Mesendoderm (in vitro differentiated cells): ENCODE data around the gene MRPL33.

Experiments
- DNase-seq: peaks from one replicate; pipeline ENCODE4 v3.0.0; 2013
- H2AK5ac ChIP-seq: 2 replicates; pipeline ENCODE4 v1.6.1; 2013; ENCODE audit warnings: low read length, inconsistent platforms
- H2BK120ac ChIP-seq: 2 replicates; pipeline ENCODE4 v1.6.1; 2013; ENCODE audit warnings: low read depth, mild to moderate bottlenecking, low read length, moderate library complexity, mixed read lengths
- H2BK15ac ChIP-seq: replicated peaks from 2 replicates; pipeline ENCODE4 v1.6.1; 2013; ENCODE audit warnings: low read depth, mild to moderate bottlenecking, moderate library complexity
- H2BK5ac ChIP-seq: 2 replicates; pipeline ENCODE4 v1.6.1; 2013; ENCODE audit warnings: low read length, inconsistent platforms
- H3K18ac ChIP-seq: 2 replicates; pipeline ENCODE4 v1.6.1; 2013; ENCODE audit warnings: mild to moderate bottlenecking, low read length, mixed read lengths
- H3K23ac ChIP-seq: one replicate; pipeline ENCODE4 v1.6.1; 2013; ENCODE audit warnings: low read length
- H3K27ac ChIP-seq: 2 replicates; pipeline ENCODE4 v1.5.1; 2013; ENCODE audit warnings: low read depth, mild to moderate bottlenecking, inconsistent platforms, low read length, moderate library complexity
- H3K27me3 ChIP-seq: 2 replicates; pipeline ENCODE4 v1.6.1; 2013; ENCODE audit warnings: low read length, control low read depth, mild to moderate bottlenecking, inconsistent platforms; ENCODE audit not compliant: insufficient read depth, poor library complexity
- H3K36me3 ChIP-seq: 2 replicates; pipeline ENCODE4 v1.6.1; 2013; ENCODE audit warnings: low read length, inconsistent platforms; ENCODE audit not compliant: control insufficient read depth, insufficient read depth
- H3K4ac ChIP-seq: one replicate; pipeline ENCODE4 v1.6.1; 2013; ENCODE audit warnings: low read depth, mild to moderate bottlenecking, low read length, moderate library complexity
- H3K4me1 ChIP-seq: 2 replicates; pipeline ENCODE4 v1.6.1; 2013; ENCODE audit warnings: low read depth, low read length, inconsistent platforms; ENCODE audit not compliant: control insufficient read depth
- H3K4me2 ChIP-seq: 2 replicates; pipeline ENCODE4 v1.6.1; 2013; ENCODE audit warnings: low read length
- H3K4me3 ChIP-seq: 2 replicates; pipeline ENCODE4 v1.5.1; 2013; ENCODE audit warnings: mild to moderate bottlenecking, low read length
- H3K56ac ChIP-seq: one replicate; pipeline ENCODE4 v1.6.1; 2013; ENCODE audit warnings: low read length
- H3K79me1 ChIP-seq: 2 replicates; pipeline ENCODE4 v1.6.1; 2013; ENCODE audit warnings: low read length, inconsistent platforms
- H3K79me2 ChIP-seq: 2 replicates; pipeline ENCODE4 v1.6.1; 2013; ENCODE audit warnings: mild to moderate bottlenecking, low read length; ENCODE audit not compliant: control insufficient read depth, insufficient read depth
- H3K9ac ChIP-seq: 2 replicates; pipeline ENCODE4 v1.6.1; 2013; ENCODE audit warnings: low read length, inconsistent platforms
- H4K5ac ChIP-seq: one replicate; pipeline ENCODE4 v1.6.1; 2013; ENCODE audit warnings: low read length
- H4K8ac ChIP-seq: one replicate; pipeline ENCODE4 v1.6.1; 2013; ENCODE audit warnings: low read depth, mild to moderate bottlenecking, control low read depth, low read length, moderate library complexity
- WGBS: extraction: QIAGEN DNeasy Blood & Tissue Kit; methylation state at CpG from one replicate; pipeline ENCODE4 v1.1.7; 2013; ENCODE audit warnings: low lambda C conversion rate, missing lambda C conversion rate; ENCODE audit not compliant: insufficient coverage; ENCODE audit errors: extremely low coverage; 5-methylcytosine and 5-hydroxymethylcytosine counted together

MRPL33 gene

DNA sequence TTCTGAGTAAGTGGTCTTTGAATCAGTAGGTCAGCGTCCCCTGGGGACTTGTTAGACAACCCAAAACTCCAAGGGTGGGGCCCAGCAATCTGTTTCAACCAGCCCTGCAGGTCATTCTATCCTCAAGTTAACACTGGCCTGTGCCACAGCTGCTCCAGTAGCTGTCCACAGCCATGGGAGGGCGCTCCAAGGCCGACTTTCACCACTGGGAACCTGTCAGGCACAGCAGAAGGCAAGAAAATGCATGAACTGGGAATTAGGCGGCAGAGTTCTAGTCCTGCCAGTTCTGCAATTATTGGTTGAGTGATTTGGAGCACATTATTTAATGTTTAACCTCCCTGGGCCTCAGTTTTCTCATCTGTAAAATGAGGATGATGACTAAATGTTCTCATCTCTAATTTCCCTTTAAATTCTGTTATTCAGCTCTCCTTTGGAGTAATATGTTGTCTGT is 17.4 kb upstream of the MRPL33 start:
- no peak overlapping the region for H3K23ac ChIP-seq
- H3K18ac ChIP-seq, result no peak overlapping the region
- H3K4ac ChIP-seq, result no peak overlapping the region
- no peak overlapping the region for H3K4me2 ChIP-seq
- H2BK15ac ChIP-seq, result no peak overlapping the region
- H2BK5ac ChIP-seq, result no peak overlapping the region
- no CpG with 5 or more reads among the region's 4 CpGs for WGBS
- H3K4me3 ChIP-seq, result no peak overlapping the region
- no peak overlapping the region for H3K27ac ChIP-seq
- H3K27me3 ChIP-seq, result no peaks in the 10 kb centered on the region
- H4K5ac ChIP-seq, result no peak overlapping the region
- H3K79me2 ChIP-seq, result no peaks in the 10 kb centered on the region
- peaks cover 7% of the 10 kb centered on the region for H3K4me1 ChIP-seq
- H3K36me3 ChIP-seq, result no peaks in the 10 kb centered on the region
- H2AK5ac ChIP-seq, result no peak overlapping the region
- no peak overlapping the region for H2BK120ac ChIP-seq
- no peak overlapping the region for H4K8ac ChIP-seq
- H3K56ac ChIP-seq, result no peak overlapping the region
- H3K9ac ChIP-seq, result no peak overlapping the region
- DNase-seq, result peak; percentile 89
- H3K79me1 ChIP-seq, result no peaks in the 10 kb centered on the region

- Histone ChIP-seq H3K79me2 (no peaks in the 10 kb centered on the region), H3K27me3 (no peaks in the 10 kb centered on the region), H3K4me3 (no peak overlapping the region), H3K9ac (no peak overlapping the region), H3K56ac (no peak overlapping the region), H3K18ac (no peak overlapping the region), H2BK15ac (no peak overlapping the region), H3K23ac (no peak overlapping the region), H2AK5ac (no peak overlapping the region), H3K36me3 (no peaks in the 10 kb centered on the region), H3K4me2 (no peak overlapping the region), H2BK120ac (no peak overlapping the region), H3K4ac (no peak overlapping the region), H3K27ac (no peak overlapping the region), H4K5ac (no peak overlapping the region), H3K79me1 (no peaks in the 10 kb centered on the region), H2BK5ac (no peak overlapping the region), H4K8ac (no peak overlapping the region), H3K4me1 (peaks cover 7% of the 10 kb centered on the region)
- WGBS, result no CpG with 5 or more reads among the region's 5 CpGs
- no peak for DNase-seq
Measured at GRCh38 chr2:27754831-27755230, 16.7 kb upstream of the MRPL33 start.

DNA sequence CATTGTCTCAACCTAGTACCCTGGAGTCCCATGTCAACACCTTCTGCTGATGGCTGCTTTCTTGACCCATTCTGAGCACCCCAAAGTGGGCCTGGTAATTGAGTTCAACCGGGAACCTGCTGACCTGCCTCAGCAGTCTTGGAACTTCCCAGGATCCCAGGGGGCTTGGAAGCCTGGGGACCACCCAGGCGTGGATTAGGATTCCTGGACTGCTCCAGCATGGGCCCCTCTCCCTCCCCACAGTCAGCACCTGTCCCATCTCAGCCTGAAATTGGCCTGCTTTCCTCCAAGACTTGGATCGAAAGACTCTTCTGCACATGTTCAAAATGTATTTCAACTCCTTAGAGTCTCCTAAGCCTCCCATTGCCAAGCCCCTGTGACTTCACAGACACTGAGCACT is 15.4 kb upstream of the MRPL33 start:
- no peak for DNase-seq
- Histone ChIP-seq H3K27me3 (no peaks in the 10 kb centered on the region), H3K9ac (no peak overlapping the region), H3K4me2 (no peak overlapping the region), H4K5ac (no peak overlapping the region), H3K23ac (no peak overlapping the region), H3K56ac (no peak overlapping the region), H3K79me1 (no peaks in the 10 kb centered on the region), H2BK5ac (no peak overlapping the region), H2BK120ac (no peak overlapping the region), H3K79me2 (no peaks in the 10 kb centered on the region), H3K36me3 (no peaks in the 10 kb centered on the region), H3K27ac (no peak overlapping the region), H3K4ac (no peak overlapping the region), H3K18ac (no peak overlapping the region), H4K8ac (no peak overlapping the region), H2AK5ac (no peak overlapping the region), H3K4me3 (no peak overlapping the region), H3K4me1 (peaks cover 7% of the 10 kb centered on the region), H2BK15ac (no peak overlapping the region)
- no CpG with 5 or more reads among the region's 3 CpGs for WGBS

GRCh38 chr2:27756544-27757498 is 14.7 kb upstream of the MRPL33 start:
- H2AK5ac ChIP-seq, result no peak overlapping the region

GRCh38 chr2:27762951-27763906 is 8.3 kb upstream of the MRPL33 start:
- no peaks in the 10 kb centered on the region for H3K79me2 ChIP-seq
- H3K4me1 ChIP-seq, result no peaks in the 10 kb centered on the region
- H2BK5ac ChIP-seq, result no peak overlapping the region
- H4K8ac ChIP-seq, result no peak overlapping the region
- H3K4ac ChIP-seq, result no peak overlapping the region
- H3K27me3 ChIP-seq, result no peaks in the 10 kb centered on the region
- H4K5ac ChIP-seq, result no peak overlapping the region
- WGBS, result no CpG with 5 or more reads among the region's 3 CpGs
- DNase-seq, result no peak
- H3K23ac ChIP-seq, result no peak overlapping the region
- H3K36me3 ChIP-seq, result no peaks in the 10 kb centered on the region
- no peak overlapping the region for H2AK5ac ChIP-seq
- no peak overlapping the region for H3K4me3 ChIP-seq
- H3K27ac ChIP-seq, result no peak overlapping the region
- no peak overlapping the region for H2BK15ac ChIP-seq
- no peak overlapping the region for H3K4me2 ChIP-seq
- H2BK120ac ChIP-seq, result no peak overlapping the region
- H3K18ac ChIP-seq, result no peak overlapping the region
- no peak overlapping the region for H3K9ac ChIP-seq
- no peak overlapping the region for H3K56ac ChIP-seq
- no peaks in the 10 kb centered on the region for H3K79me1 ChIP-seq

More at GRCh38 chr2:27756544-27757498, 14.7 kb upstream of the MRPL33 start:
- peaks cover 7% of the 10 kb centered on the region for H3K4me1 ChIP-seq
- no peak overlapping the region for H3K23ac ChIP-seq
- no peaks in the 10 kb centered on the region for H3K79me2 ChIP-seq
- H3K9ac ChIP-seq, result no peak overlapping the region
- no peak overlapping the region for H3K27ac ChIP-seq
- no peak overlapping the region for H2BK120ac ChIP-seq
- no peak overlapping the region for H2BK5ac ChIP-seq
- no peak overlapping the region for H3K4me2 ChIP-seq
- no peak overlapping the region for H4K5ac ChIP-seq
- no peak overlapping the region for H3K18ac ChIP-seq
- no peak overlapping the region for H3K4ac ChIP-seq
- no peaks in the 10 kb centered on the region for H3K79me1 ChIP-seq
- no peaks in the 10 kb centered on the region for H3K36me3 ChIP-seq
- no peak overlapping the region for H3K56ac ChIP-seq
- H3K27me3 ChIP-seq, result no peaks in the 10 kb centered on the region
- H2BK15ac ChIP-seq, result no peak overlapping the region
- no CpG with 5 or more reads among the region's 8 CpGs for WGBS
- H3K4me3 ChIP-seq, result no peak overlapping the region
- no peak overlapping the region for H4K8ac ChIP-seq
- DNase-seq, result peak; percentile 44
